ENCODE results near the gene PDE6A. TPM values are rescaled to one million over a fixed set of nuclear protein-coding genes. Genes with fewer than 3 reads are reported as not detected.

Gene PDE6A
- total and polyA plus RNA-seq, 2 donors from 2014 or later: 0.03 TPM; not detected in 1

DNA sequence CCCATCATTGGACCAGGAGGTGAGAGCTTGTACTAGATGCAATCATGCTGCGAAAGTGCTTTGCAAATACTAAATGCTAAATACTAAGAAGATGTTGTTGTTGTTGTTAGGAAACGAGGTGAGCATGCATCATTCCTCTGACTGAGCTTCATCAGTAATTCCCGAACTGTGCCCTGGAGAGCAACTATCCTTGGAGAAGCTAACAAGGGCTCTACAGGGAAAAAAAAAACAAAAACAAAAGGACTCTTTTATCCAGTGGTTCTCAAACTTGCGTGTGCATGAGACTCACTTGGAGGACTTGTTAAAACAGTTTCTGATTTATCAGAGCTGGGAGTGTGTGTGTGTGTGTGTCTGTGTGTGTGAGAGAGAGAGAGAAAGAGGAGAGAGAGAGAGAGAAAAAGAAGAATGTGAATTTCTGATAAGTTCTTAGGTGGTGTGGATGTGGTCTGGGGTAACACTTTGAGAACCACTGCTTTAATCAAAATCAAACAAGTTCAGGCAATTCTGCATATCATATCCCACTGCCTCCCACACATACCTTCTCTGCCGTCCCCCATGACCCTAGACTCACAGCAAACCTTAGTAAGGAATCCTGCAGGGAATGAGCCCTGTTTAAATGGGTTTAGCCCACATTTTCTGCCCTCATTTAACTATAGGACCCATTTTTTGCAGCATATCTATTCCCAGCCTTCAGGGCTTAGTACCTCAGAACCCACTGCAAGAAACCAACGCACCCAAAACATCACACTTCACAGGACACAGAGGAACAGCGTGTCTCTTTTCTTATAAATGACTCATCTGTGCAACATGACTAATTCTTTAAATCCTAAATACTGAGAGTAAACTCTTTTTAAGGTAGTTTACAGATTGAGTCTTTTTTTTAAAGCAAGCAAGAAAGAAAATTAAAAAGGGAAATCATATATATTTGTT, 48.9 kb downstream of the PDE6A start:
- no peaks in the 10 kb centered on the region for H3K4me1 ChIP-seq (ENCODE audit: control insufficient read depth in 2 of 3, insufficient read depth in 2 of 3, low read depth in 1 of 3, low read length in 3 of 3)
- H3K27me3 ChIP-seq (ENCODE audit: control insufficient read depth, insufficient read depth, low read length): no peaks in the 10 kb centered on the region
- DNase-seq (no peak), FAIRE-seq (no peak)
- no peak overlapping the region for H3K4me3 ChIP-seq (ENCODE audit: low read length in 3 of 3)
- H3K9me3 ChIP-seq (ENCODE audit: control insufficient read depth in 2 of 3, insufficient read depth in 1 of 3, low read length in 3 of 3): no peaks in the 10 kb centered on the region
- H3K9ac ChIP-seq (ENCODE audit: low read length in 3 of 3): no peak overlapping the region
- intact Hi-C loops (cut with DNase I): no loop called here
- no peak overlapping the region for H3K27ac ChIP-seq (ENCODE audit: low read depth in 2 of 2, low read length in 2 of 2)
- no peak for TF ChIP-seq CTCF (IDR thresholded peaks at IDR 0.05; ENCODE audit: borderline replicate concordance, extremely low read depth, insufficient read depth)
- H3K36me3 ChIP-seq (ENCODE audit: control insufficient read depth in 2 of 3, insufficient read depth in 3 of 3, low read length in 3 of 3): no peaks in the 10 kb centered on the region

GRCh38 chr5:149894237-149894636, 50.4 kb downstream of the PDE6A start:
- no peak overlapping the region for H3K9ac ChIP-seq (ENCODE audit: low read length in 3 of 3)
- no peaks in the 10 kb centered on the region for H3K27me3 ChIP-seq (ENCODE audit: control insufficient read depth, insufficient read depth, low read length)
- FAIRE-seq (no peak), DNase-seq (no peak)
- no peaks in the 10 kb centered on the region for H3K4me1 ChIP-seq (ENCODE audit: control insufficient read depth in 2 of 3, insufficient read depth in 2 of 3, low read depth in 1 of 3, low read length in 3 of 3)
- H3K9me3 ChIP-seq (ENCODE audit: control insufficient read depth in 2 of 3, insufficient read depth in 1 of 3, low read length in 3 of 3): no peaks in the 10 kb centered on the region
- no peak for TF ChIP-seq CTCF (IDR thresholded peaks at IDR 0.05; ENCODE audit: borderline replicate concordance, extremely low read depth, insufficient read depth)
- H3K36me3 ChIP-seq (ENCODE audit: control insufficient read depth in 2 of 3, insufficient read depth in 3 of 3, low read length in 3 of 3): no peaks in the 10 kb centered on the region
- intact Hi-C loops (cut with DNase I): no loop called here
- no peak overlapping the region for H3K4me3 ChIP-seq (ENCODE audit: low read length in 3 of 3)
- H3K27ac ChIP-seq (ENCODE audit: low read depth in 2 of 2, low read length in 2 of 2): no peak overlapping the region

DNA sequence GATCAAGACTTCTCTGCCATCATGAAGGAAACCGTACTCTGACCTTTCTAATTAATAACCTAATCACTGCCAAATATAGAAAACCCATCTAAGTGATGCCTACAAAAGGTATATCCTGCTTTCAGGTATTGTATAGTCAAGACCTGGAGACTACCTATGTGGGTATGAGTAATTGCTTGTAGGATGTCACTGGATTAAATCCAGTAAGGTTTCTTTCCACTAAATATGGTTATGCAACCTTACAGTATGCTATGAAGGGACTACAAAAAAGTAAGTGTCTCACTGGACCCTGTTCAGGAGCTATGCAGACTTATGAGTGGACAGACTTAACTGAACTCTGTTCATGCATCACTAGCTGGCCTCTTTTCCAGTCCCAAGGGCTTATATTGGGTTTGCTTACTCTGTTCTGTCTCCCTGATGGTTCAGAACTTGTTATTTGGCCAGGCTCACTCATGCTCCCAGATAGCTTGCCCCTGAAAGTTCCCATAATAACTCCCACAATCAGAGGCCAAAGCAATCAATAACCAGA, 51.1 kb downstream of the PDE6A start:
- no peaks in the 10 kb centered on the region for H3K36me3 ChIP-seq (ENCODE audit: control insufficient read depth in 2 of 3, insufficient read depth in 3 of 3, low read length in 3 of 3)
- no peaks in the 10 kb centered on the region for H3K4me1 ChIP-seq (ENCODE audit: control insufficient read depth in 2 of 3, insufficient read depth in 2 of 3, low read depth in 1 of 3, low read length in 3 of 3)
- no peak for TF ChIP-seq CTCF (IDR thresholded peaks at IDR 0.05; ENCODE audit: borderline replicate concordance, extremely low read depth, insufficient read depth)
- no peaks in the 10 kb centered on the region for H3K9me3 ChIP-seq (ENCODE audit: control insufficient read depth in 2 of 3, insufficient read depth in 1 of 3, low read length in 3 of 3)
- DNase-seq (no peak), FAIRE-seq (no peak)
- H3K27ac ChIP-seq (ENCODE audit: low read depth in 2 of 2, low read length in 2 of 2): no peak overlapping the region
- H3K4me3 ChIP-seq (ENCODE audit: low read length in 3 of 3): no peak overlapping the region
- H3K9ac ChIP-seq (ENCODE audit: low read length in 3 of 3): no peak overlapping the region
- intact Hi-C loops (cut with DNase I): no loop called here
- no peaks in the 10 kb centered on the region for H3K27me3 ChIP-seq (ENCODE audit: control insufficient read depth, insufficient read depth, low read length)

Data from kidney (tissue), 14 donors.